HG03039 (cell line): ENCODE measurements around the gene ARHGEF9.
"Not testable (repeated sequence)": the region's sequence is repeated elsewhere in the genome, so short reads cannot be mapped to it uniquely, and the experiment has no call there.

Experiments used
- ATAC-seq: cut with Tn5 transposase; IDR thresholded peaks from one replicate; pipeline ENCODE4 v1.9.1; 2021; ENCODE audit warnings: mild to moderate bottlenecking, moderate library complexity; ENCODE audit not compliant: unreplicated experiment

The ARHGEF9 gene

GRCh38 chrX:63784902-63785707 lies at the start of gene ARHGEF9:
Gene ARHGEF9 (minus strand): TSS chrX:63785214. CDS start chrX:63785145, 69 bp downstream.
- no peak for ATAC-seq

- not testable (repeated sequence) for ATAC-seq
These were observed 40.4 kb upstream of the ARHGEF9 start for GRCh38 chrX:63825446-63825845.

- ATAC-seq = no peak
These were observed 33.1 kb upstream of the ARHGEF9 start for GRCh38 chrX:63818156-63818555.

GRCh38 chrX:63817696-63818095 lies 32.7 kb upstream of the ARHGEF9 start:
- no peak for ATAC-seq

GRCh38 chrX:63812823-63813222 lies 27.8 kb upstream of the ARHGEF9 start:
- ATAC-seq = no peak

- no peak for ATAC-seq
These were observed 25.7 kb upstream of the ARHGEF9 start for GRCh38 chrX:63810746-63811145.

GRCh38 chrX:63809173-63809572 lies 24.2 kb upstream of the ARHGEF9 start:
- ATAC-seq = no peak

GRCh38 chrX:63795406-63795805 lies 10.4 kb upstream of the ARHGEF9 start:
- ATAC-seq = not testable (repeated sequence)

GRCh38 chrX:63785708-63786040 lies 660 bp upstream of the ARHGEF9 start:
- ATAC-seq = no peak

GRCh38 chrX:63784346-63784901 lies 590 bp downstream of the ARHGEF9 start:
- ATAC-seq = no peak

- no peak for ATAC-seq
These were observed 2.5 kb downstream of the ARHGEF9 start for GRCh38 chrX:63782515-63782914.

- ATAC-seq = no peak
These were observed 16.3 kb downstream of the ARHGEF9 start for GRCh38 chrX:63768760-63769159.

- ATAC-seq = no peak
These were observed 19.3 kb downstream of the ARHGEF9 start for GRCh38 chrX:63765712-63766111.

- no peak for ATAC-seq
These were observed 20.1 kb downstream of the ARHGEF9 start for GRCh38 chrX:63764946-63765345.

GRCh38 chrX:63761639-63762038 lies 23.4 kb downstream of the ARHGEF9 start:
- ATAC-seq = peak; percentile 87

GRCh38 chrX:63758011-63758410 lies 27.0 kb downstream of the ARHGEF9 start:
- no peak for ATAC-seq

GRCh38 chrX:63755892-63756291 lies 29.1 kb downstream of the ARHGEF9 start:
- ATAC-seq = peak; percentile 36

GRCh38 chrX:63754860-63755579 lies 30.0 kb downstream of the ARHGEF9 start:
- peak; percentile 97 for ATAC-seq

GRCh38 chrX:63754136-63754859 lies 30.7 kb downstream of the ARHGEF9 start:
- no peak for ATAC-seq

GRCh38 chrX:63751481-63751880 lies 33.5 kb downstream of the ARHGEF9 start:
- ATAC-seq = no peak

GRCh38 chrX:63750811-63751210 lies 34.2 kb downstream of the ARHGEF9 start:
- no peak for ATAC-seq
